HCT116 (cell line): ENCODE data around the gene NFKBIA. TPM values are rescaled to one million over a fixed set of nuclear protein-coding genes. Genes with fewer than 3 reads are reported as not detected.

ENCODE experiments used
- ATAC-seq: fragments of 200-7000 bp; cut with Tn5 transposase; 2 replicates; pipeline ENCODE4 v1.9.1; 2020; ENCODE audit warnings: mild to moderate bottlenecking, moderate library complexity
- BruUV-seq: library from RNA; stranded (reverse); fragments of 400-500 nt; replicated peaks from 2 replicates; lab custom pipeline; 2021; lab: Mats Ljungman, UMichigan
- CTCF ChIA-PET: fragments of 300-600 bp; sonication (Branson Sonifier 250); formaldehyde crosslinking; loops from one replicate; lab custom pipeline; 2021; ENCODE audit warnings: antibody characterized with exemption; lab: Charles Lee
- POLR2A ChIA-PET: fragments of 300-600, 350-600 bp; sonication (Branson Sonifier 250); formaldehyde crosslinking; loops from one replicate; lab custom pipeline; 2021; ENCODE audit warnings: antibody characterized with exemption; lab: Charles Lee
- RAD21 ChIA-PET, 2 experiments: fragments of 300-600 bp; sonication (Branson Sonifier 250); formaldehyde crosslinking; loops; one replicate each; lab custom pipeline; 2023; ENCODE audit warnings: low total read pairs in 2 of 2; ENCODE audit not compliant: uncharacterized antibody in 2 of 2, unreplicated experiment in 2 of 2, low non-redundant PET in 1 of 2; lab: Charles Lee
- DNase-seq: peaks from one replicate; pipeline ENCODE4 v3.0.0-alpha.2; 2010; ENCODE audit warnings: low read depth, low spot score
- H2AFZ ChIP-seq: fragments of 200-600 bp; shearing (Covaris generic), sonication (generic); 2 replicates; pipeline ENCODE4 v1.6.1; 2017; ENCODE audit warnings: low read depth, mixed run types, mixed read lengths, antibody characterized with exemption, low read length; ENCODE audit not compliant: poor library complexity, severe bottlenecking
- H3K27ac ChIP-seq: 2 replicates; pipeline ENCODE4 v1.5.1; 2012; ENCODE audit warnings: low read depth, low read length
- H3K27me3 ChIP-seq: fragments of 200-600 bp; sonication (generic); 2 replicates; pipeline ENCODE4 v1.6.1; 2016; ENCODE audit warnings: mixed run types, low read length, mixed read lengths; ENCODE audit not compliant: insufficient read depth
- H3K36me3 ChIP-seq, 2 experiments: fragments of 200-500 bp in 1 of 2; fragments of 200-600 bp in 1 of 2; sonication (Bioruptor generic) in 1 of 2; sonication (generic) in 1 of 2; 2 replicates each; pipeline versions ENCODE4 v1.5.1 to v1.6.1; 2014 to 2016; ENCODE audit warnings: low read length in 2 of 2, inconsistent platforms in 1 of 2, mixed read lengths in 1 of 2, mixed run types in 1 of 2; ENCODE audit not compliant: insufficient read depth in 2 of 2, control insufficient read depth in 1 of 2
- H3K4me1 ChIP-seq, 2 experiments: fragments of 200-600 bp in 1 of 2; sonication (generic) in 1 of 2; 2 replicates each; pipeline versions ENCODE4 v1.5.1 to v1.6.1; 2012 to 2017; ENCODE audit warnings: low read length in 2 of 2, inconsistent platforms in 1 of 2, mild to moderate bottlenecking in 1 of 2, mixed read lengths in 1 of 2, mixed run types in 1 of 2, moderate library complexity in 1 of 2; ENCODE audit not compliant: insufficient read depth in 2 of 2, control insufficient read depth in 1 of 2
- H3K4me2 ChIP-seq: fragments of 200-600 bp; sonication (generic); 2 replicates; pipeline ENCODE4 v1.6.1; 2017; ENCODE audit warnings: mixed run types, low read length, mixed read lengths
- H3K4me3 ChIP-seq, 2 experiments: fragments of 200-600 bp in 1 of 2; sonication (generic) in 1 of 2; replicated peaks in 1 of 2; 2 replicates each; pipeline ENCODE4 v1.5.1; 2011 to 2016; ENCODE audit warnings: low read length in 2 of 2, control low read depth in 1 of 2, low read depth in 1 of 2, mild to moderate bottlenecking in 1 of 2, mixed read lengths in 1 of 2, mixed run types in 1 of 2
- H3K79me2 ChIP-seq: fragments of 200-600 bp; sonication (generic); 2 replicates; pipeline ENCODE4 v1.6.1; 2017; ENCODE audit warnings: mild to moderate bottlenecking, mixed run types, low read length, moderate library complexity, mixed read lengths; ENCODE audit not compliant: insufficient read depth
- H3K9ac ChIP-seq: fragments of 200-600 bp; sonication (generic); 2 replicates; pipeline ENCODE4 v1.6.1; 2016; ENCODE audit warnings: low read length, mixed read lengths
- H3K9me2 ChIP-seq: fragments of 200-600 bp; sonication (generic), shearing (Covaris generic); 2 replicates; pipeline ENCODE4 v1.6.1; 2017; ENCODE audit warnings: mixed run types, mild to moderate bottlenecking, moderate library complexity; ENCODE audit not compliant: insufficient read depth
- H3K9me3 ChIP-seq, 2 experiments: fragments of 200-500 bp in 1 of 2; fragments of 200-600 bp in 1 of 2; sonication (Bioruptor generic) in 1 of 2; sonication (generic) in 1 of 2; 2 replicates each; pipeline ENCODE4 v1.6.1; 2014 to 2017; ENCODE audit warnings: low read length in 2 of 2, mixed read lengths in 2 of 2, inconsistent platforms in 1 of 2, low read depth in 1 of 2, mild to moderate bottlenecking in 1 of 2, mixed run types in 1 of 2, moderate library complexity in 1 of 2; ENCODE audit not compliant: control insufficient read depth in 1 of 2, insufficient read depth in 1 of 2
- H4K20me1 ChIP-seq: fragments of 200-600 bp; sonication (generic), shearing (Covaris generic); 2 replicates; pipeline ENCODE4 v1.6.1; 2017; ENCODE audit warnings: mixed run types, mild to moderate bottlenecking, moderate library complexity; ENCODE audit not compliant: insufficient read depth
- EZH2 ChIP-seq: fragments of 200-600 bp; sonication (generic); IDR thresholded peaks from 2 replicates; pipeline ENCODE4 v1.6.1; 2017; ENCODE audit warnings: antibody characterized with exemption, mixed run types
- FOSL1 ChIP-seq: IDR thresholded peaks from 2 replicates; pipeline ENCODE4 v1.6.1; 2012; ENCODE audit warnings: low read depth
- POLR2A ChIP-seq: IDR thresholded peaks from 2 replicates; pipeline ENCODE4 v1.7.0; 2011; ENCODE audit warnings: borderline replicate concordance; ENCODE audit not compliant: insufficient read depth, insufficient read length; ENCODE audit errors: extremely low read depth
- POLR2AphosphoS5 ChIP-seq: IDR thresholded peaks from 2 replicates; pipeline ENCODE4 v1.6.1; 2011; ENCODE audit warnings: mild to moderate bottlenecking, low read depth, low read length, moderate library complexity
- SP1 ChIP-seq: IDR thresholded peaks from 2 replicates; pipeline ENCODE4 v1.6.1; 2012; ENCODE audit warnings: low read depth
- YY1 ChIP-seq: IDR thresholded peaks from 2 replicates; pipeline ENCODE4 v1.6.1; 2011; ENCODE audit warnings: low read length, low read depth, moderate library complexity, mild to moderate bottlenecking; ENCODE audit not compliant: insufficient replicate concordance; ENCODE audit errors: extremely low read depth
- intact Hi-C: fragments of 100-400 bp; cut with micrococcal nuclease; formaldehyde crosslinking; loops from 2 replicates; pipeline ENCODE4 v1.10.0; 2022
- total RNA-seq: library from RNA; stranded (reverse); gene quantifications from one replicate; pipeline ENCODE4 v1.2.1, GENCODE V29; 2021; ENCODE audit not compliant: unreplicated experiment
- TF ChIP-seq, protein P1 (sequence below): IDR thresholded peaks from 2 replicates; pipeline ENCODE4 v1.6.1; 2011; ENCODE audit warnings: mild to moderate bottlenecking, low read length, moderate library complexity; ENCODE audit not compliant: insufficient replicate concordance; ENCODE audit errors: extremely low read depth

The NFKBIA gene
- total RNA-seq, 1 experiment from 2014 or later, result 42.6 TPM

DNA sequence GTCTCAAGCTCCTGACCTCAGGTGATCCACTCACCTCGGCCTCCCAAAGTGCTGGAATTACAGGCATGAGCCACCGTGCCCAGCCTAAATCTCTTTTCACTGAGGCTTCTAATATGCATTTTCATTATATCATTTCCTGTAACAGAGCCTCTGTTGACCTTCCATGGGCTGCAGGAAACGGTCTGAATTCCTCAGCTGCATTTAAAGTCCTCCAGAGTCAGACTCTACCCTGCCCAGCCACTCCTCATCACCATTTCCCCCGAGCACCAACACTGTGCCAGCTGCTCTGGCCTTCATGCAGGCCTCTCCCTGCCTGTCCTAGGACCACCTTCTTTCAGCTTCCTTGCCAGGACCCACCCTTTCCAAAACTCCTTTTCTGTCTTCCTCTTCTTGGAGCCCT is 9.8 kb upstream of the NFKBIA start:
- Histone ChIP-seq H2AFZ (no peak overlapping the region), H3K4me2 (no peak overlapping the region), H3K9ac (no peak overlapping the region), H4K20me1 (no peaks in the 10 kb centered on the region), H3K4me1 (peaks cover 2 to 6% of the 10 kb centered on the region in 2 experiments; a peak in 1 of 4 replicates), H3K9me2 (no peaks in the 10 kb centered on the region), H3K27me3 (no peaks in the 10 kb centered on the region), H3K4me3 (no peak overlapping the region), H3K9me3 (no peaks in the 10 kb centered on the region), H3K27ac (no peak overlapping the region), H3K79me2 (no peaks in the 10 kb centered on the region), H3K36me3 (no peaks in the 10 kb centered on the region)
- ATAC-seq (no peak), DNase-seq (no peak)
- no peak for TF ChIP-seq POLR2AphosphoS5
- TF ChIP-seq SP1, result no peak
- TF ChIP-seq POLR2A, result no peak
- TF ChIP-seq YY1, result no peak
- TF ChIP-seq FOSL1, result no peak
- TF ChIP-seq, protein P1, sequence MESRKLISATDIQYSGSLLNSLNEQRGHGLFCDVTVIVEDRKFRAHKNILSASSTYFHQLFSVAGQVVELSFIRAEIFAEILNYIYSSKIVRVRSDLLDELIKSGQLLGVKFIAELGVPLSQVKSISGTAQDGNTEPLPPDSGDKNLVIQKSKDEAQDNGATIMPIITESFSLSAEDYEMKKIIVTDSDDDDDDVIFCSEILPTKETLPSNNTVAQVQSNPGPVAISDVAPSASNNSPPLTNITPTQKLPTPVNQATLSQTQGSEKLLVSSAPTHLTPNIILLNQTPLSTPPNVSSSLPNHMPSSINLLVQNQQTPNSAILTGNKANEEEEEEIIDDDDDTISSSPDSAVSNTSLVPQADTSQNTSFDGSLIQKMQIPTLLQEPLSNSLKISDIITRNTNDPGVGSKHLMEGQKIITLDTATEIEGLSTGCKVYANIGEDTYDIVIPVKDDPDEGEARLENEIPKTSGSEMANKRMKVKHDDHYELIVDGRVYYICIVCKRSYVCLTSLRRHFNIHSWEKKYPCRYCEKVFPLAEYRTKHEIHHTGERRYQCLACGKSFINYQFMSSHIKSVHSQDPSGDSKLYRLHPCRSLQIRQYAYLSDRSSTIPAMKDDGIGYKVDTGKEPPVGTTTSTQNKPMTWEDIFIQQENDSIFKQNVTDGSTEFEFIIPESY, result no peak
- TF ChIP-seq EZH2, result no peak
- no TSS peak for BruUV-seq
- CTCF ChIA-PET, result interaction anchor here (1.8 to 3.5 kb wide), 2 partner anchors 200 to 274 kb away, joined by 4 to 11 read pairs; no protein-coding TSS in a partner anchor
- RAD21 ChIA-PET, result no interaction called here
- intact Hi-C loops, result loop anchor here (5.0 to 10.0 kb wide), 2 partner anchors 830 to 1082 kb away; no protein-coding TSS in a partner anchor
- POLR2A ChIA-PET, result interaction anchor here (0.6 kb wide), 1 partner anchor 10 kb away, joined by 6 read pairs; the partner anchor contains the start of gene NFKBIA
